H9 (cell line): ENCODE data around the gene RBFA. TPM values are rescaled to one million over a fixed set of nuclear protein-coding genes. Genes with fewer than 3 reads are reported as not detected.
"Not testable (repeated sequence)": the region's sequence is repeated elsewhere in the genome, so short reads cannot be mapped to it uniquely, and the experiment has no call there.

Experiments
- DNase-seq: peaks from one replicate; pipeline ENCODE4 v3.0.0-alpha.2; 2017
- H2AFZ ChIP-seq: one replicate; pipeline ENCODE4 v1.6.1; 2013; ENCODE audit warnings: mild to moderate bottlenecking, low read length, control low read depth, moderate library complexity
- H2AK5ac ChIP-seq: 2 replicates; pipeline ENCODE4 v1.6.1; 2013; ENCODE audit warnings: low read length, control low read depth, mixed read lengths; ENCODE audit not compliant: insufficient read length
- H2BK120ac ChIP-seq: one replicate; pipeline ENCODE4 v1.6.1; 2013; ENCODE audit warnings: low read depth, mild to moderate bottlenecking, low read length, control low read depth, inconsistent platforms; ENCODE audit not compliant: poor library complexity, severe bottlenecking
- H2BK12ac ChIP-seq: 2 replicates; pipeline ENCODE4 v1.6.1; 2013; ENCODE audit warnings: low read length, control low read depth, mixed read lengths, low read depth; ENCODE audit not compliant: insufficient read length
- H2BK15ac ChIP-seq: 2 replicates; pipeline ENCODE4 v1.6.1; 2013; ENCODE audit warnings: low read depth, low read length, control low read depth
- H2BK20ac ChIP-seq: one replicate; pipeline ENCODE4 v1.6.1; 2013; ENCODE audit warnings: low read depth, mild to moderate bottlenecking, low read length, control low read depth, inconsistent platforms; ENCODE audit not compliant: poor library complexity, severe bottlenecking
- H2BK5ac ChIP-seq: 2 replicates; pipeline ENCODE4 v1.6.1; 2013; ENCODE audit warnings: low read length, control low read depth, mixed read lengths; ENCODE audit not compliant: insufficient read length
- H3K14ac ChIP-seq: 2 replicates; pipeline ENCODE4 v1.6.1; 2013; ENCODE audit warnings: low read length, control low read depth; ENCODE audit not compliant: insufficient read depth
- H3K18ac ChIP-seq: 2 replicates; pipeline ENCODE4 v1.6.1; 2013; ENCODE audit warnings: low read depth, mild to moderate bottlenecking, mixed read lengths, low read length, control low read depth; ENCODE audit not compliant: insufficient read length
- H3K23ac ChIP-seq: 2 replicates; pipeline ENCODE4 v1.6.1; 2013; ENCODE audit warnings: low read length, control low read depth, mixed read lengths, low read depth; ENCODE audit not compliant: insufficient read length
- H3K23me2 ChIP-seq: 2 replicates; pipeline ENCODE4 v1.6.1; 2013; ENCODE audit warnings: low read depth, mild to moderate bottlenecking, mixed read lengths, low read length, control low read depth; ENCODE audit not compliant: insufficient read length, poor library complexity, severe bottlenecking
- H3K27ac ChIP-seq: 2 replicates; pipeline ENCODE4 v1.5.1; 2013; ENCODE audit warnings: low read length, control low read depth, mixed read lengths, low read depth; ENCODE audit not compliant: insufficient read length
- H3K27me3 ChIP-seq: 2 replicates; pipeline ENCODE4 v1.6.1; 2013; ENCODE audit warnings: low read length, control low read depth, inconsistent platforms; ENCODE audit not compliant: insufficient read depth
- H3K4ac ChIP-seq: 2 replicates; pipeline ENCODE4 v1.6.1; 2013; ENCODE audit warnings: low read depth, mild to moderate bottlenecking, control low read depth, inconsistent platforms, low read length, moderate library complexity
- H3K4me1 ChIP-seq: 2 replicates; pipeline ENCODE4 v1.6.1; 2013; ENCODE audit warnings: low read length, control low read depth, inconsistent platforms; ENCODE audit not compliant: insufficient read depth
- H3K4me2 ChIP-seq: 2 replicates; pipeline ENCODE4 v1.6.1; 2013; ENCODE audit warnings: low read length, control low read depth, mixed read lengths; ENCODE audit not compliant: insufficient read length, insufficient read depth
- H3K56ac ChIP-seq: 2 replicates; pipeline ENCODE4 v1.6.1; 2013; ENCODE audit warnings: low read depth, mild to moderate bottlenecking, mixed read lengths, low read length, control low read depth; ENCODE audit not compliant: insufficient read length
- H3K79me1 ChIP-seq: 2 replicates; pipeline ENCODE4 v1.6.1; 2013; ENCODE audit warnings: low read depth, mild to moderate bottlenecking, moderate library complexity, low read length, control low read depth, inconsistent platforms; ENCODE audit not compliant: insufficient read depth, poor library complexity, severe bottlenecking
- H3K79me2 ChIP-seq: 2 replicates; pipeline ENCODE4 v1.6.1; 2013; ENCODE audit warnings: low read length, control low read depth, inconsistent platforms; ENCODE audit not compliant: insufficient read depth
- H3K9ac ChIP-seq: 2 replicates; pipeline ENCODE4 v1.6.1; 2013; ENCODE audit warnings: low read length, control low read depth, mixed read lengths; ENCODE audit not compliant: insufficient read length; ENCODE audit errors: extremely low read depth
- H3K9me3 ChIP-seq: one replicate; pipeline ENCODE4 v1.6.1; 2013; ENCODE audit warnings: low read depth, low read length, inconsistent platforms; ENCODE audit not compliant: control insufficient read depth
- H3T11ph ChIP-seq: one replicate; pipeline ENCODE4 v1.6.1; 2013; ENCODE audit warnings: mild to moderate bottlenecking, low read length, control low read depth, inconsistent platforms
- H4K20me1 ChIP-seq: one replicate; pipeline ENCODE4 v1.6.1; 2013; ENCODE audit not compliant: control insufficient read depth, insufficient read length, insufficient read depth
- H4K5ac ChIP-seq: 2 replicates; pipeline ENCODE4 v1.6.1; 2013; ENCODE audit warnings: low read depth, mild to moderate bottlenecking, mixed read lengths, low read length, control low read depth; ENCODE audit not compliant: insufficient read length
- H4K8ac ChIP-seq: replicated peaks from 2 replicates; pipeline ENCODE4 v1.6.1; 2013; ENCODE audit warnings: low read length, control low read depth, mixed read lengths, low read depth; ENCODE audit not compliant: insufficient read length
- H4K91ac ChIP-seq: 2 replicates; pipeline ENCODE4 v1.6.1; 2013; ENCODE audit warnings: low read depth, mild to moderate bottlenecking, moderate library complexity, mixed read lengths, low read length, control low read depth; ENCODE audit not compliant: insufficient read length
- H3K27ac Mint-ChIP-seq, 3 experiments: 2 replicates in 2 of 3; 3 replicates in 1 of 3; pipeline ENCODE4 v1.8.0; 2020 to 2021; ENCODE audit warnings: mixed read lengths in 3 of 3, mild to moderate bottlenecking in 1 of 3, moderate library complexity in 1 of 3
- H3K27me3 Mint-ChIP-seq: 2 replicates; pipeline ENCODE4 v1.8.0; 2021; ENCODE audit warnings: low read depth, mild to moderate bottlenecking, moderate library complexity, mixed read lengths
- H3K36me3 Mint-ChIP-seq, 3 experiments: 2 replicates in 2 of 3; 3 replicates in 1 of 3; pipeline ENCODE4 v1.8.0; 2020 to 2021; ENCODE audit warnings: low read depth in 3 of 3, mixed read lengths in 3 of 3; ENCODE audit not compliant: insufficient read depth in 1 of 3
- H3K4me1 Mint-ChIP-seq, 2 experiments: 2 replicates each; pipeline ENCODE4 v1.8.0; 2020; ENCODE audit warnings: mixed read lengths in 2 of 2
- H3K4me3 Mint-ChIP-seq, 2 experiments: 2 replicates in 1 of 2; 3 replicates in 1 of 2; pipeline ENCODE4 v1.8.0; 2020 to 2021; ENCODE audit warnings: mild to moderate bottlenecking in 2 of 2, mixed read lengths in 2 of 2, moderate library complexity in 1 of 2
- H3K9me3 Mint-ChIP-seq, 2 experiments: 2 replicates in 1 of 2; 3 replicates in 1 of 2; pipeline ENCODE4 v1.8.0; 2020; ENCODE audit warnings: mild to moderate bottlenecking in 2 of 2, mixed read lengths in 2 of 2, moderate library complexity in 1 of 2
- CTCF ChIP-seq: fragments of 200-600 bp; sonication (generic); conservative IDR thresholded peaks from 3 replicates; pipeline ENCODE4 v1.8.0; 2021; ENCODE audit warnings: antibody characterized with exemption, mild to moderate bottlenecking
- WGBS: extraction: QIAGEN DNeasy Blood & Tissue Kit; methylation state at CpG from one replicate; pipeline ENCODE4 v1.1.7; 2013; ENCODE audit warnings: missing lambda C conversion rate, low lambda C conversion rate, mixed read lengths; ENCODE audit not compliant: insufficient read length; ENCODE audit errors: extremely low coverage; 5-methylcytosine and 5-hydroxymethylcytosine counted together
- total RNA-seq: library from RNA; stranded (reverse); gene quantifications from 2 replicates; pipeline ENCODE4 v1.2.1, GENCODE V29; 2021

Gene RBFA
- total RNA-seq, 1 experiment from 2014 or later: 42.5 TPM

GRCh38 chr18:79991494-79991893 is 42.7 kb upstream of the RBFA start:
- H3K14ac ChIP-seq: no peak overlapping the region
- peaks cover 7% of the 10 kb centered on the region; the same call in 1 of the 2 replicates for H3K4me1 ChIP-seq
- no peak overlapping the region for H2BK20ac ChIP-seq
- H2BK12ac ChIP-seq: no peak overlapping the region
- H3K27ac Mint-ChIP-seq: no peak overlapping the region
- H2AFZ ChIP-seq: no peak overlapping the region
- no CpG with 5 or more reads among the region's 2 CpGs for WGBS
- peaks cover 11% of the 10 kb centered on the region; the same call in 1 of the 2 replicates for H3K79me2 ChIP-seq
- H3K4me3 Mint-ChIP-seq: no peak overlapping the region
- H3K18ac ChIP-seq: no peak overlapping the region
- H3K23me2 ChIP-seq: peaks cover 8% of the 10 kb centered on the region
- H2BK15ac ChIP-seq: no peak overlapping the region
- no peak overlapping the region for H2AK5ac ChIP-seq
- peaks cover 3% of the 10 kb centered on the region for H3K79me1 ChIP-seq
- H2BK5ac ChIP-seq: no peak overlapping the region
- no peak overlapping the region for H3K27ac ChIP-seq
- DNase-seq: no peak
- H3T11ph ChIP-seq: no peak overlapping the region
- H3K56ac ChIP-seq: no peak overlapping the region
- H3K4me1 Mint-ChIP-seq: peaks cover 38 to 40% of the 10 kb centered on the region in 2 experiments
- no peak overlapping the region for H4K8ac ChIP-seq
- H2BK120ac ChIP-seq: no peak overlapping the region
- no peaks in the 10 kb centered on the region for H3K27me3 ChIP-seq
- H3K9ac ChIP-seq: no peak overlapping the region
- H3K36me3 Mint-ChIP-seq: peaks cover 4 to 6% (median 5%) of the 10 kb centered on the region in 3 experiments; a peak in 6 of 7 replicates
- H3K4me2 ChIP-seq: no peak overlapping the region
- H3K27me3 Mint-ChIP-seq: no peaks in the 10 kb centered on the region; the same call in 1 of the 2 replicates
- no peak for TF ChIP-seq CTCF
- no peak overlapping the region for H3K23ac ChIP-seq
- no peaks in the 10 kb centered on the region; a peak in 1 of 5 replicates for H3K9me3 Mint-ChIP-seq
- H3K4ac ChIP-seq: no peak overlapping the region
- no peak overlapping the region for H4K5ac ChIP-seq
- H4K91ac ChIP-seq: no peak overlapping the region
- H3K9me3 ChIP-seq: no peaks in the 10 kb centered on the region
- no peaks in the 10 kb centered on the region for H4K20me1 ChIP-seq

GRCh38 chr18:79999701-80000100 is 34.5 kb upstream of the RBFA start:
- H4K20me1 ChIP-seq, H3T11ph ChIP-seq, H3K79me1 ChIP-seq, H4K8ac ChIP-seq, H3K4me2 ChIP-seq, H2BK120ac ChIP-seq, H3K27ac ChIP-seq, H3K4ac ChIP-seq, H3K27me3 ChIP-seq, H3K9me3 ChIP-seq, H4K5ac ChIP-seq, H4K91ac ChIP-seq, H3K23me2 ChIP-seq, H3K4me1 Mint-ChIP-seq, H2AK5ac ChIP-seq, H3K4me1 ChIP-seq, H2BK15ac ChIP-seq, H2BK12ac ChIP-seq, H3K23ac ChIP-seq, H2BK20ac ChIP-seq, H2AFZ ChIP-seq, H3K27ac Mint-ChIP-seq, H3K14ac ChIP-seq, H3K27me3 Mint-ChIP-seq, H2BK5ac ChIP-seq, H3K4me3 Mint-ChIP-seq, H3K9ac ChIP-seq, H3K79me2 ChIP-seq, H3K56ac ChIP-seq, H3K18ac ChIP-seq, DNase-seq: not testable (repeated sequence)
- Mint-ChIP-seq H3K9me3 (peaks cover 28 to 34% of the 10 kb centered on the region in 2 experiments), H3K36me3 (peaks cover 7 to 10% (median 8%) of the 10 kb centered on the region in 3 experiments)
- WGBS: no CpG with 5 or more reads among the region's 2 CpGs
